COLO668 (cell line): ENCODE measurements around the gene TMEM129.

Source experiments
- DNase-seq: peaks from one replicate; lab custom pipeline; 2025; ENCODE audit not compliant: unreplicated experiment; lab: John Stamatoyannopoulos, UW

Gene TMEM129

DNA sequence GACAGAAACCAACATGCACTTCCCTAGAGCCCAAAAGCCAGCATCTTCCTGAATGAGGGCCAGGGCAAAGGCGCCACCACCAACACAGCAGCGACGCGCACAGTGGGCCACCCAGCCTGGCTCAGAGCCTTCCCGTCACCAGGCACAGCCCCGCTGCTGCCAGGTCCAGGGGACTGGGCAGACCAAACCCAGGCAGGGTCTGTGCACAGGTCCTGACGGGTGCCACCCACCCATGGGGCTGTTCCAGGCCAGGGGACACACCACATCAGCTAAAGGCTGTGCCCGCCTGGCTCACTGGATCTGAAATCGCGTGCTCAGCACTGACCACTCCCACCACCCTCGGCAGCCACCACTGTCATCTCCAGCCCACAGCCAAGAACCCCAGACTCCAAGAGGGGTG lies 50.8 kb downstream of the TMEM129 start:
- DNase-seq, result no peak

DNA sequence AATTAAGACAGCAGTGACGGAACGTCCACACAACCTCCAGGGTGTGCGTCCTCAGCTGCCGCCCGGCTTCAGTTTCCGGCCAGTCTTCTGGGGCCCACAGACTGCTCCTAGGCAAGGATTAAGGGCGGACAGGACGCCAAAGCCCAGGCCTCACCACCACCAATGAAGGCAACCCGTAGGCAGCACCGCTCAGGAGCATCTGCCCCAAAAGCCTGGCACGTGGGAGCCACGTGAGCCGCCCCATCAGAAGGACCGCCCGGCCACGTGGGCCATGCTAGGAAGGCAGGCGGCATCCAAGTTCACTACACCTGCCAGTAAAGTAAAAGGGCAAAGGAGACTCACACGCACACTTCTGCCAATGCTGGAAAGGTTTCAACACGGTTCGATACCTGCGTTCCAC lies 51.3 kb downstream of the TMEM129 start:
- DNase-seq, result no peak

DNA sequence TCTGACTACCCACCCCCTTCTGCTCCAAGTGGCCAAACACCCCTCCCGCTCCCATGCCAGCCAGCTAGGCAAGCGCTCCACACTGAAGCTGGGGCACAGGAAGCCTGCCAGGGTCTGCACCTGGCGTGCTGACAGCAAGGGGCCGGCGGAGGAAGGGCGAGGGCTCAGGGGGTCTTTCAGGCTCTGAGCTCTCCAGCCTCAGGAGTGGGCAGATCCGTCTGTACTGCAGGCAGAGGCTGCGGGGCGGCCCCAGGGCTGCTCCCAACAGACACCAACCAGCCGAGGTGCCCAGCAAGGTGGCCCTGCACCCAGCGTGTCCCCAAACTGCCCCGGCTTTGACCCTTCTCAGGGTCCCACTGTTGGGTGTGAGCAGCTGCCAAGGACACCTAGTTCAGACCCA lies 51.9 kb downstream of the TMEM129 start:
- DNase-seq, result no peak

DNA sequence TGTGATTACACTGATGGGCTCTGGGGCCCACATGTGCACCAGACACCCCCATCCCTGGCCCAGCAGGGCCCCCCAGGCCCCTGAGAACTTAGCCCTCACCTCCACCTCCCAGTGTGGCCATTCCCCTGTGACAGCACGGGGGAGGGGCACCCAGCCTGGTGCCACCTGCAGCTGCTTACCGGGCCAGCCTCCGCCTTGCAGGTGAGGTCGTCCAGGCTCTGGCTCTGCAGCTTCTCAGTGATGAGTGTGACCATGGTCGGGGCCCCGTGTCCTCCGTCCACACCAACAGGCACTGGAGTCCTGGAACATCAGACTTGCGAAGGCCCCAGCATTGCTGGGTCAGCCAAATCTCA lies 52.7 kb downstream of the TMEM129 start:
- DNase-seq, result peak; percentile 14

DNA sequence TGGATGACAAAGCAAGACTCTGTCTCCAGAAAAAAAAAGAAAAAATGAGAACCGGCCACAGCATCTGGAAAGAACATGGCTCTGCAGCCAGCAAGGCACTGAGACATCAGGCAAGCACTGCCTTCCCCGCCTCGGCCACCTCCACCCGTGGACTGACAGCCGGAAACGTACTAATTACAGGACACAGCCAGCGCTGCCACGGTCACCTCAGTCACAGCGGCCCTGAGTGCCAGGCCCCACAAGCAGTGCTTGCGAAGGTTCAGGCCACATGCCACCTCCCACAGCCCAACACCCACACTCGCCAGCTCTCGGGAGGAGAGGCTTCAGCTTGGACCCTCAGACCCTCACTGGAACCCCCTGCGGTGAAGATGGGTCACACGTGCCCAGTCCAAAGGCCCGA lies 53.9 kb downstream of the TMEM129 start:
- no peak for DNase-seq

DNA sequence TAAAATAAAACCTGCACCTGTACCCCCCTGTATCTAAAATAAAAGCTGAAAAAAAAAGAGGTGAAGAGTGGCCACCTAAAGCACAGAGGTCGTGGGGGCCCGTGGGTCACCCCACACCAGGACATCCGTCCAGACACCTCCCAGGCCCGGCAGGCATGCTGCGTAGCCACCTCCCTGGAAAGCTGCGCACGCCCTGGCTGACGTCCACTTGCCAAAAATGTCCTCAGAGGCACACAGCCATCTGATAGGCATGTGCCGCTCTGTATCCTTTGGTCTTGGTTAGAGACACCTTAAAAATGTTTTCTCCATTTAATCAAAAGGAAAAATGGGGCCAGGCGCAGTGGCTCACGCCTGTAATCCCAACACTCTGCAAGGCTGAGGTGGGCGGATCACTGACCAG lies 54.7 kb downstream of the TMEM129 start:
- DNase-seq, result no peak
